CD4-positive, alpha-beta T cell (primary cell): ENCODE measurements around the gene CHAF1A. TPM values are rescaled to one million over a fixed set of nuclear protein-coding genes. Genes with fewer than 3 reads are reported as not detected.

ENCODE experiments used
- ATAC-seq: fragments of 200-7000 bp; cut with Tn5 transposase; one replicate; pipeline ENCODE4 v1.10.0; 2022; ENCODE audit warnings: mild to moderate bottlenecking; ENCODE audit not compliant: poor library complexity
- CTCF ChIA-PET: fragments of 350-600 bp; sonication (Branson Sonifier 250); formaldehyde crosslinking; loops from one replicate; lab custom pipeline; 2021; ENCODE audit warnings: antibody characterized with exemption, inconsistent platforms; lab: Charles Lee
- POLR2A ChIA-PET: fragments of 350-600 bp; sonication (Branson Sonifier 250); formaldehyde crosslinking; loops from one replicate; lab custom pipeline; 2021; ENCODE audit warnings: antibody characterized with exemption, inconsistent platforms; lab: Charles Lee
- DNase-seq, 14 experiments: peaks; one replicate each; pipeline ENCODE4 v3.0.0-alpha.2; 2013 to 2020; ENCODE audit warnings: mixed read lengths in 2 of 14
- H3K27ac ChIP-seq, 2 donors: one replicate each; pipeline versions ENCODE4 v1.5.1 to v1.7.0; 2013; ENCODE audit warnings: low read length in 2 of 2, low read depth in 1 of 2, mild to moderate bottlenecking in 1 of 2
- H3K27me3 ChIP-seq, 2 experiments: 1 replicate in 1 of 2; 2 replicates in 1 of 2; pipeline versions ENCODE4 v1.6.1 to v1.7.0; 2013; ENCODE audit warnings: low read length in 2 of 2, control low read depth in 1 of 2, mild to moderate bottlenecking in 1 of 2, moderate library complexity in 1 of 2; ENCODE audit not compliant: insufficient read depth in 2 of 2, control insufficient read depth in 1 of 2
- H3K36me3 ChIP-seq: one replicate; pipeline ENCODE4 v1.6.1; 2013; ENCODE audit warnings: low read length, control low read depth; ENCODE audit not compliant: insufficient read depth
- H3K4me1 ChIP-seq: one replicate; pipeline ENCODE4 v1.6.1; 2013; ENCODE audit warnings: low read length, control low read depth; ENCODE audit not compliant: insufficient read depth
- H3K4me3 ChIP-seq: one replicate; pipeline ENCODE4 v1.5.1; 2013; ENCODE audit warnings: mild to moderate bottlenecking, low read length, moderate library complexity
- H3K9me3 ChIP-seq, 2 experiments: 1 replicate in 1 of 2; 2 replicates in 1 of 2; pipeline versions ENCODE4 v1.6.1 to v1.7.0; 2013; ENCODE audit warnings: low read length in 2 of 2, mild to moderate bottlenecking in 2 of 2, control low read depth in 1 of 2, moderate library complexity in 1 of 2; ENCODE audit not compliant: control insufficient read depth in 1 of 2, insufficient read depth in 1 of 2
- H3K27ac Mint-ChIP-seq: one replicate; pipeline ENCODE4 v1.8.0; 2020; ENCODE audit warnings: mixed read lengths
- H3K27me3 Mint-ChIP-seq: one replicate; pipeline ENCODE4 v1.8.0; 2021; ENCODE audit warnings: mixed read lengths
- H3K36me3 Mint-ChIP-seq: one replicate; pipeline ENCODE4 v1.8.0; 2021; ENCODE audit warnings: low read depth, mixed read lengths
- H3K4me1 Mint-ChIP-seq: one replicate; pipeline ENCODE4 v1.8.0; 2021; ENCODE audit warnings: low read depth, mixed read lengths
- H3K4me3 Mint-ChIP-seq: one replicate; pipeline ENCODE4 v1.8.0; 2020; ENCODE audit warnings: mild to moderate bottlenecking, mixed read lengths
- H3K9me3 Mint-ChIP-seq: one replicate; pipeline ENCODE4 v1.8.0; 2020; ENCODE audit warnings: mixed read lengths
- CTCF ChIP-seq: fragments of 200-600 bp; IDR thresholded peaks from one replicate; pipeline ENCODE4 v1.8.0; 2022; ENCODE audit warnings: antibody characterized with exemption, mild to moderate bottlenecking
- intact Hi-C, 2 experiments: fragments of 100-400 bp; cut with DNase I in 1 of 2; cut with micrococcal nuclease in 1 of 2; formaldehyde crosslinking; loops; one replicate each; pipeline versions ENCODE4 v1.15.1 to v1.9.0; 2023 to 2025; cut with DNase I, micrococcal nuclease
- total RNA-seq, 174 experiments: library from RNA in 2 of 174; stranded (reverse) in 2 of 174; gene quantifications; one replicate each; pipeline ENCODE4 v1.2.3 and lab custom pipeline; 2021 to 2026

The CHAF1A gene
- total RNA-seq, 2 experiments from 2014 or later: 27.5 to 27.8 TPM

GRCh38 chr19:4452230-4452990 is 50.0 kb downstream of the CHAF1A start:
- H3K36me3 Mint-ChIP-seq: peaks cover 58% of the 10 kb centered on the region
- Histone ChIP-seq H3K4me1 (peaks cover 18% of the 10 kb centered on the region), H3K27ac (no peak overlapping the region), H3K27me3 (no peaks in the 10 kb centered on the region), H3K4me3 (no peak overlapping the region), H3K9me3 (no peaks in the 10 kb centered on the region), H3K36me3 (peaks cover 64% of the 10 kb centered on the region)
- intact Hi-C loops: no loop called here
- no peaks in the 10 kb centered on the region for H3K27me3 Mint-ChIP-seq
- ATAC-seq (no peak), DNase-seq (peak in 1 of 14 experiments; percentile 28)
- no peaks in the 10 kb centered on the region for H3K9me3 Mint-ChIP-seq
- H3K4me1 Mint-ChIP-seq: peaks cover 10% of the 10 kb centered on the region
- H3K27ac Mint-ChIP-seq: no peak overlapping the region
- no peak for TF ChIP-seq CTCF
- POLR2A ChIA-PET: interaction anchor here (0.6 kb wide), 1 partner anchor 175 kb away, joined by 4 read pairs; no protein-coding TSS in a partner anchor
- CTCF ChIA-PET: no interaction called here
- H3K4me3 Mint-ChIP-seq: no peak overlapping the region

DNA sequence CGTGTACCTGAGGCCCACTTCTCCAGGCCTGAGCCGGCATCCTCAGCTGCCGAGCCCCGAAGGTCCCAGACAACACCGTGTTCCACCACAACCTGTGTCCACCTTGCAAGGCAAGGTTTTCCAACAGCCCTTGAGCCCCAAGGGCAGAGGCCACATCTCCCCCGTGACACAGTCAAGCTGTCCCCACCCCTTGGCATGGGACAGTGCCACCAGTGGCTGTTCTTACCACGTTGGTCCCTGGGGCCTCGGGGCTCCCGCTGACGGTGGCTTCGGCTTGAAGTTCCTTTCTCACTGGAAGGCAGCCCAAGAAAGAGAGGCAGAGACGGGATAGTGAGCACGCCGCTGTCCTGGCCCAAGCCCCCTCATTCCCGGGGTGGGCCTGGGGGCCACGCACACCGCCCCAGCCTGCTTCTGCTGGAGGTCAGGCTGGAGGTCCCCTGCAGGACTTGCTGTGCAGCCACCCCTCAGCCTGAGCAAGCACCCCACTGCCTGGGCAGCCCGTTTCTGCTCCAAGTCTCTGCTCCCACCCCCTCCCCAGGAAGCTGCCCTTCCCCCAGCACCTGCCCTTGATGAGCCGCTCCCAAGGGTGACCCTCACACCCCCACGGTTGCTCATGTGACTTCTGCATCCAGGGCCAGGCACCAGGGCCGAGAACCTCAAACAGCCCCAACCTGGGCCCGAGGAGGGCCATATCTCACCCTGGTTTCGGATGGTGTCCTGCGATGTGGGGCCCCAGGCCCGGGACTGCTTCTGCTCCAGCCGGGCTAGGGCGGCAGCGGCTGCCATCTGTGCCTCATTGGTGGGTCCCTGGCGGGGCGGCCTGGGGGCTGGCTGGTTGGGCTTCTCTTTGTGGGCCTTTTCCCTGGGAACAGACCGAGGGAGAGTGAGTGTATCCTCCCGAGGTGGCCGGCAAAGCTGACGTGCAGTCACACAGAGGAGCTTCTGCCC is 51.1 kb downstream of the CHAF1A start:
- ATAC-seq (no peak), DNase-seq (no peak)
- Histone ChIP-seq H3K9me3 (no peaks in the 10 kb centered on the region), H3K27me3 (no peaks in the 10 kb centered on the region), H3K27ac (no peak overlapping the region), H3K4me1 (peaks cover 25% of the 10 kb centered on the region), H3K4me3 (no peak overlapping the region), H3K36me3 (peaks cover 53% of the 10 kb centered on the region)
- Mint-ChIP-seq H3K4me1 (peaks cover 16% of the 10 kb centered on the region), H3K27me3 (no peaks in the 10 kb centered on the region), H3K4me3 (no peak overlapping the region), H3K27ac (no peak overlapping the region), H3K9me3 (no peaks in the 10 kb centered on the region), H3K36me3 (peaks cover 56% of the 10 kb centered on the region)
- intact Hi-C loops: no loop called here
- ChIA-PET CTCF (no interaction called here), POLR2A (no interaction called here)
- no peak for TF ChIP-seq CTCF
